Measurements from ENCODE around the gene CSNK1A1.

DNA sequence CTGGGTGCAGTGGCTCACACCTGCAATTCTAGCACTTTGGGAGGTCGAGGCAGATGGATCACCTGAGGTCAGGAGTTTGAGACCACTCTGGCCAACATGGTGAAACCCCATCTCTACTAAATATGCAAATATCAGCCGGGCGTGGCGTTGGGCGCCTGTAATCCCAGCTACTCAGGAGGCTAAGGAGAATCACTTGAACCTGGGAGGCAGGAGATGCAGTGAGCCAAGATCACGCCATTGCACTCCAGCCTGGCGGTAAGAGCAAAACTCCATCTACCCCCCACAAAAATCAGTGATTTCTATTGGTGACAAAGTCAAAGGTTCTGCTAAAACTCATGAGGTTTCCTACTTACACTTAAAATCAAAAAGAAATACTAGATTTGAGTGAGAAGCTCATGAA lies 18.8 kb downstream of the CSNK1A1 start:
- TF ChIP-seq, protein P1, sequence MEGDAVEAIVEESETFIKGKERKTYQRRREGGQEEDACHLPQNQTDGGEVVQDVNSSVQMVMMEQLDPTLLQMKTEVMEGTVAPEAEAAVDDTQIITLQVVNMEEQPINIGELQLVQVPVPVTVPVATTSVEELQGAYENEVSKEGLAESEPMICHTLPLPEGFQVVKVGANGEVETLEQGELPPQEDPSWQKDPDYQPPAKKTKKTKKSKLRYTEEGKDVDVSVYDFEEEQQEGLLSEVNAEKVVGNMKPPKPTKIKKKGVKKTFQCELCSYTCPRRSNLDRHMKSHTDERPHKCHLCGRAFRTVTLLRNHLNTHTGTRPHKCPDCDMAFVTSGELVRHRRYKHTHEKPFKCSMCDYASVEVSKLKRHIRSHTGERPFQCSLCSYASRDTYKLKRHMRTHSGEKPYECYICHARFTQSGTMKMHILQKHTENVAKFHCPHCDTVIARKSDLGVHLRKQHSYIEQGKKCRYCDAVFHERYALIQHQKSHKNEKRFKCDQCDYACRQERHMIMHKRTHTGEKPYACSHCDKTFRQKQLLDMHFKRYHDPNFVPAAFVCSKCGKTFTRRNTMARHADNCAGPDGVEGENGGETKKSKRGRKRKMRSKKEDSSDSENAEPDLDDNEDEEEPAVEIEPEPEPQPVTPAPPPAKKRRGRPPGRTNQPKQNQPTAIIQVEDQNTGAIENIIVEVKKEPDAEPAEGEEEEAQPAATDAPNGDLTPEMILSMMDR (IDR thresholded peaks at IDR 0.05): no peak
- TF ChIP-seq EP300 (IDR thresholded peaks at IDR 0.05) (no peak), POLR2AphosphoS5 (IDR thresholded peaks at IDR 0.05) (no peak)

Data from gastroesophageal sphincter (tissue), 3 donors.